ENCODE measurements around the gene SORL1.

Gene SORL1

GRCh38 chr11:121508449-121508848 lies 56.3 kb downstream of the SORL1 start:
- no peak for DNase-seq

GRCh38 chr11:121510438-121510837 lies 58.3 kb downstream of the SORL1 start:
- no peak for DNase-seq

- DNase-seq: no peak
These were observed 60.7 kb downstream of the SORL1 start for GRCh38 chr11:121512468-121513465.

GRCh38 chr11:121513807-121514206 lies 61.7 kb downstream of the SORL1 start:
- DNase-seq: no peak

GRCh38 chr11:121514432-121515334 lies 62.6 kb downstream of the SORL1 start:
- no peak for DNase-seq

GRCh38 chr11:121515335-121515671 lies 63.2 kb downstream of the SORL1 start:
- DNase-seq: no peak

- no peak for DNase-seq
These were observed 65.9 kb downstream of the SORL1 start for GRCh38 chr11:121517996-121518395.

- no peak for DNase-seq
These were observed 68.4 kb downstream of the SORL1 start for GRCh38 chr11:121520243-121521144.

- DNase-seq: no peak
These were observed 69.3 kb downstream of the SORL1 start for GRCh38 chr11:121521145-121522042.

- no peak for DNase-seq
These were observed 70.2 kb downstream of the SORL1 start for GRCh38 chr11:121522043-121522941.

GRCh38 chr11:121523581-121524232 lies 71.6 kb downstream of the SORL1 start:
- no peak for DNase-seq

GRCh38 chr11:121524233-121524631 lies 72.1 kb downstream of the SORL1 start:
- DNase-seq: no peak

- no peak for DNase-seq
These were observed 73.3 kb downstream of the SORL1 start for GRCh38 chr11:121525376-121525775.

GRCh38 chr11:121530257-121530656 lies 78.1 kb downstream of the SORL1 start:
- no peak for DNase-seq

- no peak for DNase-seq
These were observed 81.5 kb downstream of the SORL1 start for GRCh38 chr11:121533601-121534000.

- no peak for DNase-seq
These were observed 82.3 kb downstream of the SORL1 start for GRCh38 chr11:121534131-121535093.

- no peak for DNase-seq
These were observed 83.1 kb downstream of the SORL1 start for GRCh38 chr11:121535129-121535796.

GRCh38 chr11:121536126-121536525 lies 84.0 kb downstream of the SORL1 start:
- DNase-seq: no peak

Data from activated CD4-positive, CD25-positive, alpha-beta regulatory T cell treated with anti-CD3 and anti-CD28 coated beads, Interleukin-2, amount 50 U/mL, for 72 hours (primary cell).